Activated T-helper 1 cell treated with anti-CD3 and anti-CD28 coated beads, Interleukin-2, amount 50 U/mL, for 16 hours (primary cell): ENCODE results near the gene INPP4B.

Experiments
- DNase-seq, 2 donors: peaks; one replicate each; pipeline ENCODE4 v3.0.0-alpha.2; 2020; ENCODE audit warnings: low read depth in 1 of 2, low spot score in 1 of 2

Gene INPP4B

GRCh38 chr4:142741995-142742394, 104.1 kb downstream of the INPP4B start:
- no peak for DNase-seq

GRCh38 chr4:142728233-142728632, 117.9 kb downstream of the INPP4B start:
- DNase-seq = no peak

GRCh38 chr4:142727149-142727548, 119.0 kb downstream of the INPP4B start:
- DNase-seq = no peak

GRCh38 chr4:142725886-142726285, 120.2 kb downstream of the INPP4B start:
- no peak for DNase-seq

- no peak for DNase-seq
These were observed 124.9 kb downstream of the INPP4B start for GRCh38 chr4:142721187-142721586.

- DNase-seq = no peak
These were observed 126.1 kb downstream of the INPP4B start for GRCh38 chr4:142719854-142720541.

- DNase-seq = no peak
These were observed 127.1 kb downstream of the INPP4B start for GRCh38 chr4:142718981-142719380.

- DNase-seq = no peak
These were observed 130.4 kb downstream of the INPP4B start for GRCh38 chr4:142715727-142716126.

- DNase-seq = no peak
These were observed 132.6 kb downstream of the INPP4B start for GRCh38 chr4:142713282-142714030.

GRCh38 chr4:142708231-142708630, 137.9 kb downstream of the INPP4B start:
- DNase-seq = no peak

- DNase-seq = no peak
These were observed 138.7 kb downstream of the INPP4B start for GRCh38 chr4:142707401-142707800.

- no peak for DNase-seq
These were observed 139.7 kb downstream of the INPP4B start for GRCh38 chr4:142706381-142706780.

- DNase-seq = no peak
These were observed 140.3 kb downstream of the INPP4B start for GRCh38 chr4:142705820-142706219.

GRCh38 chr4:142703694-142704309, 142.3 kb downstream of the INPP4B start:
- no peak for DNase-seq

- no peak for DNase-seq
These were observed 145.1 kb downstream of the INPP4B start for GRCh38 chr4:142701017-142701416.

- no peak for DNase-seq
These were observed 145.6 kb downstream of the INPP4B start for GRCh38 chr4:142700531-142700930.

- DNase-seq = no peak
These were observed 147.5 kb downstream of the INPP4B start for GRCh38 chr4:142698552-142698951.

- DNase-seq = no peak
These were observed 148.2 kb downstream of the INPP4B start for GRCh38 chr4:142697928-142698327.

GRCh38 chr4:142697320-142697719, 148.8 kb downstream of the INPP4B start:
- DNase-seq = no peak

- DNase-seq = no peak
These were observed 149.6 kb downstream of the INPP4B start for GRCh38 chr4:142696334-142697122.

- DNase-seq = no peak
These were observed 155.5 kb downstream of the INPP4B start for GRCh38 chr4:142690406-142691163.
